ENCODE measurements around the gene ATP9B. TPM values are rescaled to one million over a fixed set of nuclear protein-coding genes. Genes with fewer than 3 reads are reported as not detected.

The ATP9B gene
- total RNA-seq, 1 experiment from 2014 or later: 20.9 TPM

DNA sequence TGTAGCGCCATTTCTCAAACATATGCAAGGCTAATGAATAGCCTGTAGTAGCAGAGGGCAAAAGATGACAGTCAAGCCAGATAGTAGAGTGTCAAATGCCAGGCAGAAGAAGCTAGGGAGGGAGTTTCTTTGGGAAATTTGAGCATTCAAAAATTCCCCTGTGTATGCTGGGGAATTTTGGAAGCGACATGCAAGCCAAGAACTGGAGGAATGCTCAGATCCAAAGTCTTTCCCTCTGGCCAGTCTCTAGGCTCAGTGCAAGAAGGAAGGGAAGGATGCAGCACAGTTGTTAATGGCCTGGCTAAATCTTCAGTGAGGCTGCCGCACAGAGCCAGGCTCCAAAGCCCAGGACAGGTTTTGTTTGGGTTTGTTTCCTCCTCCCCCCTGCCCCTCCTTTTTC, 59.9 kb downstream of the ATP9B start:
- Histone ChIP-seq H3K4ac (ENCODE audit: low read depth, low read length) (no peak overlapping the region), H2AK5ac (ENCODE audit: insufficient read length, low read length) (no peak overlapping the region), H2BK12ac (ENCODE audit: insufficient read length, low read depth, low read length) (no peak overlapping the region), H4K20me1 (ENCODE audit: control insufficient read depth, insufficient read depth, insufficient read length) (no peaks in the 10 kb centered on the region), H3K79me1 (ENCODE audit: insufficient read depth, low read depth, low read length, poor library complexity, severe bottlenecking) (no peaks in the 10 kb centered on the region), H2BK5ac (ENCODE audit: insufficient read length, low read length) (no peak overlapping the region), H4K91ac (ENCODE audit: insufficient read length, low read depth, low read length) (no peak overlapping the region), H3K18ac (ENCODE audit: insufficient read length, low read depth, low read length) (no peak overlapping the region), H3K4me1 (ENCODE audit: insufficient read depth, low read length) (no peaks in the 10 kb centered on the region), H3T11ph (ENCODE audit: low read length) (no peak overlapping the region), H3K27me3 (ENCODE audit: insufficient read depth, low read length) (no peaks in the 10 kb centered on the region), H2AFZ (ENCODE audit: low read length) (no peak overlapping the region), H3K14ac (ENCODE audit: insufficient read depth, low read length) (no peak overlapping the region), H3K79me2 (ENCODE audit: insufficient read depth, low read length) (no peaks in the 10 kb centered on the region), H3K9me3 (ENCODE audit: control insufficient read depth, low read depth, low read length) (no peaks in the 10 kb centered on the region), H3K27ac (ENCODE audit: insufficient read length, low read depth, low read length) (no peak overlapping the region), H3K56ac (ENCODE audit: insufficient read length, low read depth, low read length) (no peak overlapping the region), H3K23ac (ENCODE audit: insufficient read length, low read depth, low read length) (no peak overlapping the region), H3K23me2 (ENCODE audit: insufficient read length, low read depth, low read length, poor library complexity, severe bottlenecking) (no peaks in the 10 kb centered on the region), H2BK15ac (ENCODE audit: low read depth, low read length) (no peak overlapping the region), H2BK120ac (ENCODE audit: low read depth, low read length, poor library complexity, severe bottlenecking) (no peak overlapping the region), H4K8ac (replicated peaks; ENCODE audit: insufficient read length, low read depth, low read length) (no peak overlapping the region), H4K5ac (ENCODE audit: insufficient read length, low read depth, low read length) (no peak overlapping the region), H3K9ac (ENCODE audit: extremely low read depth, insufficient read length, low read length) (no peak overlapping the region), H3K4me2 (ENCODE audit: insufficient read depth, insufficient read length, low read length) (no peak overlapping the region), H2BK20ac (ENCODE audit: low read depth, low read length, poor library complexity, severe bottlenecking) (no peak overlapping the region)
- TF ChIP-seq, protein P1, sequence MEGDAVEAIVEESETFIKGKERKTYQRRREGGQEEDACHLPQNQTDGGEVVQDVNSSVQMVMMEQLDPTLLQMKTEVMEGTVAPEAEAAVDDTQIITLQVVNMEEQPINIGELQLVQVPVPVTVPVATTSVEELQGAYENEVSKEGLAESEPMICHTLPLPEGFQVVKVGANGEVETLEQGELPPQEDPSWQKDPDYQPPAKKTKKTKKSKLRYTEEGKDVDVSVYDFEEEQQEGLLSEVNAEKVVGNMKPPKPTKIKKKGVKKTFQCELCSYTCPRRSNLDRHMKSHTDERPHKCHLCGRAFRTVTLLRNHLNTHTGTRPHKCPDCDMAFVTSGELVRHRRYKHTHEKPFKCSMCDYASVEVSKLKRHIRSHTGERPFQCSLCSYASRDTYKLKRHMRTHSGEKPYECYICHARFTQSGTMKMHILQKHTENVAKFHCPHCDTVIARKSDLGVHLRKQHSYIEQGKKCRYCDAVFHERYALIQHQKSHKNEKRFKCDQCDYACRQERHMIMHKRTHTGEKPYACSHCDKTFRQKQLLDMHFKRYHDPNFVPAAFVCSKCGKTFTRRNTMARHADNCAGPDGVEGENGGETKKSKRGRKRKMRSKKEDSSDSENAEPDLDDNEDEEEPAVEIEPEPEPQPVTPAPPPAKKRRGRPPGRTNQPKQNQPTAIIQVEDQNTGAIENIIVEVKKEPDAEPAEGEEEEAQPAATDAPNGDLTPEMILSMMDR (conservative IDR thresholded peaks at IDR 0.05): no peak
- no CpG with 5 or more reads among the region's 3 CpGs for WGBS (ENCODE audit: extremely low coverage, insufficient read length, low lambda C conversion rate)
- Mint-ChIP-seq H3K27me3 (ENCODE audit: low read depth) (no peaks in the 10 kb centered on the region), H3K36me3 (ENCODE audit: insufficient read depth in 1 of 3, low read depth in 3 of 3) (peaks cover 2 to 11% (median 6%) of the 10 kb centered on the region in 3 experiments; a peak in 4 of 7 replicates), H3K27ac (no peak overlapping the region; a peak in 1 of 7 replicates), H3K4me3 (no peak overlapping the region), H3K4me1 (no peaks in the 10 kb centered on the region), H3K9me3 (no peaks in the 10 kb centered on the region)
- DNase-seq: no peak
